GM19035 (cell line): ENCODE data around the gene CCR9.

Experiments used
- ATAC-seq: cut with Tn5 transposase; IDR thresholded peaks from one replicate; pipeline ENCODE4 v1.9.1; 2021; ENCODE audit not compliant: unreplicated experiment

CCR9 gene

GRCh38 chr3:45932112-45932511 is 45.8 kb downstream of the CCR9 start:
- ATAC-seq, result no peak

- no peak for ATAC-seq
Observed at GRCh38 chr3:45933591-45933990, 47.2 kb downstream of the CCR9 start.

DNA sequence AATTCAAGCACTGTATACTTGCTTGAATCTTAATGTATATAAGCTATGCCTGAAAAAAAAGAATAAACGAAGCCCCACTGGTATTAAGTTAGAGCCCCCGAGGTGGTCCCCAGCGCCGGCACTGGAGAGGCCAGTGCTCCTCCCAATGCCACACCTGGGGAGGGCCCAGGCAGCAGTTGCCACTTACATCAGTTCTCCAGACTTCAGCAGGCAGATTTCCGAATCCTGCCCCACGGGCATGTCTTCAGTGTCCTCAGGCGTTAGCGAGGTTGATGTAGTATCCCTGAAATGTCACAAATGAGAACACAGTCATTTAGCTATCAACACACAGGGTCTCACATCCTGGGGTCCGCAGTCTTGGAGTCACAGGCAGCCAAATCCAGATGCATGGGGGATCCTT is 49.9 kb downstream of the CCR9 start:
- no peak for ATAC-seq

DNA sequence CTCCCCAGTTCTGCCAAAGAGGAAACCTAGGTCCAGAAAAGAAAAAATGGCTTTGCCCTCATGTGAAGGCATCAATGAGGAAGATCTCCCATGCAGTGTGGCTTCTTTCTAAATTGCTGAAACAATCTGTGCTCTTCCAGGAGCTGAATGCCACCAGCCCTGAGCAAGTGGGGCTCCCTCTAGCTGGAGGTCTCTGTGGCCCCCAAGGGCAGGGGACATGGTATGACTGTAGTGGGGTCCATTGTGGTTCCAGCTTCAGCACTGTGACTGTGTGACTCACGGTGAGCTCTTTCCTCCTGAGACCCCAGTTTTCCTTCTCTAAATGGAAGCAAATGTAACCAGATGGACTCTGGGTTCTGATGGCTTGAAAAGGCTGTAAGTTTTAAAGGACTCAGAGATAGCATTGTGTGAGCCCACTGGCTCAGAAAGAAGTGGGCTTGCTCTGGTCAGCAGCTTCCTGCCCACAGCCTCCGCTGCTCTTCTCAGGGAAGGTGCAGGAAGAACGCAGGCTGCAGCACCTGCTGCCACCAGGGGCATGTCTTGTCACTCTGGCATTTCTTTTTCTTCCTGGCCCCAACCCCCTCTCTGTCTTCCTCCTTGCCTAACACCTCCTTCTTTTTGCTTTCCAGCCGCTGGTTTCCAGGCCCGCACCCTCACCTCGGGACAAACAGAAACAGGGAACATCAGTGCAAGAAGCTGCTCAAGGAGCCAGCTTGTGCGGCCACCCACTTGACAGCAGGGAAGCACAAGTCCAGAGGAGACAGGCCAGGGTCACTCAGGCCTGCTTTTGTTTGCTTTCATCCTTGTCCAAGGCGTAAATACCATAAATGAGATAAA is 51.1 kb downstream of the CCR9 start:
- no peak for ATAC-seq

GRCh38 chr3:45938043-45938435 is 51.7 kb downstream of the CCR9 start:
- ATAC-seq, result no peak

DNA sequence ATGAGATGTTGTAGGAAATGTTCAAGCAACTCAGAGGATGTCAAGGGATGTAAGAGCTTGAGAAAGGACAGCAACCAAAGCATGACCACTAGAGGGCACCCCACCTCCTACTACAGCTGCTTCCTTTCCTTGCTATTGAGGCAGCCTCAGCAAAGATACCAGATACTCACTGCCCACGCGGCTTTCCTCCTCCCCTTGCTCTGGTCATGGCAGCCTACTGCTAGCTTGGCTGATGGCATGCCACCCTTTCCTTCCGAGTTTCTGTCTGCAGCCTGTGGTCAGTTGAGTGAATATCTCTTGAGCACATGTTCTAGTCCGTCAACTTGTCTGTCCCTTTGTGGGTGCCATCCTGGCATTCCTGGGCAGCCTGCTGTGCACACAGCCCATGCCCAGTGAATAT is 52.5 kb downstream of the CCR9 start:
- ATAC-seq, result no peak

GRCh38 chr3:45939341-45939771 is 53.0 kb downstream of the CCR9 start:
- ATAC-seq, result no peak

DNA sequence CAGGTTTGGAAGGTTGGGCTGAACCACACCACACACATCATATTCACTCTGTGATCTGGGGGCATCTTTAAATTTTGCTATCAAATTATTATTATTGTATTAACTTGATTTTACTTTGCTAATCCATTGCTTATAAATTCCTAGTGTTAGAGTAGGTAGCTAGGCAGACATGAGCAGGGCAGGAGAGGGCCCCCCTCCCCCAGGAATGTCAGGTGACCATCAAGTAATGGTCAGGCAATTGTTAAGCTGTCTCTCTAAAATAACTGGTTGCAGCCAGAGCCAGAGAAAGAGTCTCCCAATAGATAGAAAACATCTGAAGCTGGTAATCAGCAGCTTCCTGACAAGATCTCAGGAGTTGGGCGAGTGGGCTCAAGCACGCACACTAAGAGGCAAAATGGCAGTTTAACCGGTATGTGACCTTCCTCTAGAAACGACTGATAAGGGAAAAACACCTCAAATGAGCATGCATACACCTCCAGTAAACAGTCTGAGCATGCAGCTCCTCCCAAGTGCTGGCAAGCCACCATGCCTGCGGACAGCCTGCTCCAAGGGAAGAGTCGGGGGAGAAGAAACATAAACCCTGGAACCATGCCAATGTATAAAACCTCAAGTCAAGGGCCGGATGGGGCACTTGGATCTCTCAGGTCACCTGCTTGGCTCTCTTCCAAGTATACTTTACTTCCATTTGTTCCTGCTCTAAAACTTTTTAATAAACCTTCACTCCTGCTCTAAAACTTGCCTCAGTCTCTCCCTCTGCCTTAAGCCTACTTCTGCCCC is 53.8 kb downstream of the CCR9 start:
- ATAC-seq, result no peak

DNA sequence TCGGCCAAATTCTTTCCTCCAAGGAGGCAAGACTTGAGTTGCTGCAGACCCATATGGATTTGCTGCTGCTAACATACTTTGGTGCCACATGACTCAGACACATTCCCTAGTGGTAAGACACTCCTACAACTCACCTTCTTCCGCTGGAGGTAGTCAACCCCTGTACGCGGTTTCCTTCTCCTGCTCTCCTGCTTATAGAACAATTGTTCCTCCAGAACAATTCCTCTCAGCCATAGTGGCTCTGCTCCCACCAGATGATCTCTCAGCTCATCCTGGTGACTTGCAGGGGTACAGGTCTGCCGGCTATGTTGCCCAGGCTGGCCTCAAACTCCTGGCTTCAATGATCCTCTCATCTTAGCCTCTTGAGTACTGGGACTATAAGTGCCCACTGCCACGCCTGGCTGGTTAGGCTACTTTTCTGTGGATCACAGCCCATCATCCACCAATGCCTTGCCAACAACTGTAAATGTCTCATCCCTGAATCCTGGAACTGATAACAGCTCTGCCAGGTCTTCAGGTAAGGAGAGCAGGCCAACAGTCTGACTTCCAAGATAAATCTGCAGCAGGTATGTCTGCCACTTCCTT is 54.5 kb downstream of the CCR9 start:
- ATAC-seq, result no peak

- no peak for ATAC-seq
Observed at GRCh38 chr3:45942051-45942825, 55.9 kb downstream of the CCR9 start.

DNA sequence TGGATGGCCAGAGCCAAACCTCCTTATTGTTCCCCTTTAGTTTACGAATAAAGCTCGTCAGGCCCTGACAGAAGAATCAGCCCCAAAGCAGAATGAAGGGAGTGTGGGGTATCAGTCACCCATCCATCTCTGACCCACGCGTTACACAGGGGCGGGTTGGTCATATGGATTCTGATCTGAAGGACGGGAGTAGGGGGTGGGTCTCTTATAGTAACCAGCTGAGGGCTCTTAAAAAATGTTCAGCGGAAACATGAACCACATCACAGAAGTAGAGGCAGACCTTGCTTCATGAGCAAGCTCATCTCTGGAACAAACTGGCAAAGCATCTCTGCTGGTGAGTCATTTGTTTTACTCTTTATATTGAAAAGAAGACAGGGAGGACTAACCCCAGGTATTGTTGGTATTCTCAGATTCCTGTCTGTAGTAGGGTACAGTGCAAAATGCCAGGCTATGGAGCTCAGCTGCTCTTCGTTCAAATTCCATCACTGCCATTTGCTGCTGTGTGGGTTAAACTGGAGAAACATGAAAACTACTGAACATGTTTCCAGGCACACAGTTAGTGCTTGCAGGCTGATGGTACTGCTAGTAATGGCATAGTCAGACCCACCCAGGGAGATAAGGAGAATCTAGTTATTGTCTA is 57.0 kb downstream of the CCR9 start, which contains the start of gene CXCR6:
Gene CXCR6, plus strand, starts transcription at position 258 of the 640 bp plus-strand sequence. CDS start 3,018 bp downstream, outside the sequence.
- ATAC-seq, result no peak

- no peak for ATAC-seq
Observed at GRCh38 chr3:45944830-45945620, 58.7 kb downstream of the CCR9 start.

- no peak for ATAC-seq
Observed at GRCh38 chr3:45946307-45946706, 60.0 kb downstream of the CCR9 start.

- ATAC-seq, result no peak
Observed at GRCh38 chr3:45946875-45947274, 60.5 kb downstream of the CCR9 start.

GRCh38 chr3:45947361-45947760 is 61.0 kb downstream of the CCR9 start:
- no peak for ATAC-seq

- ATAC-seq, result no peak
Observed at GRCh38 chr3:45948311-45948781, 62.0 kb downstream of the CCR9 start.

- ATAC-seq, result no peak
Observed at GRCh38 chr3:45948881-45949280, 62.5 kb downstream of the CCR9 start.

GRCh38 chr3:45949432-45949831 is 63.1 kb downstream of the CCR9 start:
- no peak for ATAC-seq

- no peak for ATAC-seq
Observed at GRCh38 chr3:45950131-45950530, 63.8 kb downstream of the CCR9 start.
